ENCODE results near the gene GARS1.

GRCh38 chr7:30563326-30563942 lies 31.2 kb upstream of the GARS1 start:
- no peak for TF ChIP-seq EP300 (IDR thresholded peaks at IDR 0.05)
- no peak for TF ChIP-seq POLR2A (IDR thresholded peaks at IDR 0.05; ENCODE audit: low read depth)

Measured in esophagus muscularis mucosa (tissue), 2 donors.